COLO829 (cell line): ENCODE data around the gene GANAB.
"Not testable (repeated sequence)": the region's sequence is repeated elsewhere in the genome, so short reads cannot be mapped to it uniquely, and the experiment has no call there.

Source experiments
- DNase-seq: peaks from one replicate; pipeline ENCODE4 v3.0.0; 2012; ENCODE audit warnings: low spot score

Gene GANAB

GRCh38 chr11:62621567-62622470 is 24.6 kb downstream of the GANAB start, which contains the start of gene B3GAT3:
Gene B3GAT3 (minus strand): TSS chr11:62621986. CDS start chr11:62621947, 39 bp downstream.
- DNase-seq, result peak; percentile 99

GRCh38 chr11:62621027-62621566 is 25.3 kb downstream of the GANAB start:
- DNase-seq, result no peak

- not testable (repeated sequence) for DNase-seq
Observed at GRCh38 chr11:62616957-62617356, 29.5 kb downstream of the GANAB start.

GRCh38 chr11:62615521-62615920 is 30.9 kb downstream of the GANAB start:
- no peak for DNase-seq

GRCh38 chr11:62614275-62614674 is 32.1 kb downstream of the GANAB start:
- DNase-seq, result no peak

- no peak for DNase-seq
Observed at GRCh38 chr11:62613291-62613778, 33.1 kb downstream of the GANAB start.

- peak; percentile 81 for DNase-seq
Observed at GRCh38 chr11:62612366-62613290, 33.8 kb downstream of the GANAB start, which contains the start of the genes EML3 and ROM1. Gene EML3 (minus strand): TSS chr11:62612775. CDS start chr11:62612457, 318 bp downstream. Gene ROM1 (plus strand): TSS chr11:62613257. CDS start chr11:62613282, 25 bp downstream.

- peak; percentile 48 for DNase-seq
Observed at GRCh38 chr11:62611705-62612365, 34.6 kb downstream of the GANAB start.

- no peak for DNase-seq
Observed at GRCh38 chr11:62610814-62611704, 35.4 kb downstream of the GANAB start.

- no peak for DNase-seq
Observed at GRCh38 chr11:62610403-62610802, 36.0 kb downstream of the GANAB start.

- no peak for DNase-seq
Observed at GRCh38 chr11:62608776-62609175, 37.6 kb downstream of the GANAB start.

- no peak for DNase-seq
Observed at GRCh38 chr11:62607714-62608113, 38.7 kb downstream of the GANAB start.

- no peak for DNase-seq
Observed at GRCh38 chr11:62605902-62606301, 40.5 kb downstream of the GANAB start.

- DNase-seq, result no peak
Observed at GRCh38 chr11:62605467-62605866, 40.9 kb downstream of the GANAB start.

GRCh38 chr11:62604460-62605120 is 41.8 kb downstream of the GANAB start:
- no peak for DNase-seq

GRCh38 chr11:62603776-62604299 is 42.6 kb downstream of the GANAB start:
- no peak for DNase-seq

GRCh38 chr11:62603072-62603408 is 43.4 kb downstream of the GANAB start:
- DNase-seq, result no peak

GRCh38 chr11:62602141-62603071 is 44.0 kb downstream of the GANAB start:
- no peak for DNase-seq
